ENCODE results near the gene SEMA6D. TPM values are rescaled to one million over a fixed set of nuclear protein-coding genes. Genes with fewer than 3 reads are reported as not detected.

The SEMA6D gene
- total RNA-seq, 5 donors from 2014 or later (not counting 1 experiment from before 2014, with no cell fraction given): 0.06 TPM; not detected in 4

DNA sequence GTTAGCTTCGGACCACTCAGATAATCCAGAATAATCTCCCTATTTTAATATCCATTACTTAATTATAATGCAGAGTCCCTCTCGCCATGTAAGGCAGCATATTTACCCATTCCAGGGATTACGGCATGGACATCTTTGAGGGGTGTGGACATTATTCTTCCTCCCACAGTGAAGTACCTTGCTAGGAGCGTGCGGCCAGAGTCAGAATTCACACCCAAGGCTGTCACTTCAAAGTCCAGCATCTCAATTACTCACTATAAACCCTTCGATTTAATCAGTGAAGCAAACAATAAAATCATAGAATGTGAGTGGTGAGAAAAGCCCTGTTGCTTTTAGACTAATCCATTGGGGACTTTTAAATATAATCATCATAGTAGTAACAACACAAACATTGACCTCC lies 11.6 kb downstream of the SEMA6D start:
- H3K4me1 ChIP-seq (ENCODE audit: control insufficient read depth in 1 of 2, extremely low read depth in 1 of 2, insufficient read depth in 2 of 2, low read length in 2 of 2): no peaks in the 10 kb centered on the region
- no peaks in the 10 kb centered on the region for H3K36me3 Mint-ChIP-seq
- ChIA-PET CTCF (no interaction called here), POLR2A (no interaction called here)
- peaks cover 0 to 5% of the 10 kb centered on the region in 2 donors for H3K27me3 Mint-ChIP-seq
- no peak overlapping the region for H3K27ac ChIP-seq (ENCODE audit: low read length)
- H3K4me1 Mint-ChIP-seq: no peaks in the 10 kb centered on the region
- H3K9me3 Mint-ChIP-seq: no peaks in the 10 kb centered on the region
- no peak for ATAC-seq (replicated peaks in 1 of 4)
- H3K4me3 Mint-ChIP-seq: no peak overlapping the region
- no peaks in the 10 kb centered on the region for H3K36me3 ChIP-seq (ENCODE audit: control insufficient read depth in 2 of 2, extremely low read depth in 1 of 2, insufficient read depth in 1 of 2, low read length in 1 of 2)
- no peak overlapping the region for H3K4me3 ChIP-seq (ENCODE audit: control insufficient read depth in 1 of 2, extremely low read depth in 1 of 2, low read length in 1 of 2)
- no CpG with 5 or more reads among the region's 6 CpGs for WGBS (ENCODE audit: insufficient coverage)
- no peak overlapping the region for H3K27ac Mint-ChIP-seq
- H3K27me3 ChIP-seq (replicated peaks in 1 of 2; ENCODE audit: control insufficient read depth in 2 of 2, extremely low read depth in 1 of 2, insufficient read depth in 2 of 2, low read length in 1 of 2): no peaks in the 10 kb centered on the region
- DNase-seq: no peak
- H3K9me3 ChIP-seq: no peaks in the 10 kb centered on the region

DNA sequence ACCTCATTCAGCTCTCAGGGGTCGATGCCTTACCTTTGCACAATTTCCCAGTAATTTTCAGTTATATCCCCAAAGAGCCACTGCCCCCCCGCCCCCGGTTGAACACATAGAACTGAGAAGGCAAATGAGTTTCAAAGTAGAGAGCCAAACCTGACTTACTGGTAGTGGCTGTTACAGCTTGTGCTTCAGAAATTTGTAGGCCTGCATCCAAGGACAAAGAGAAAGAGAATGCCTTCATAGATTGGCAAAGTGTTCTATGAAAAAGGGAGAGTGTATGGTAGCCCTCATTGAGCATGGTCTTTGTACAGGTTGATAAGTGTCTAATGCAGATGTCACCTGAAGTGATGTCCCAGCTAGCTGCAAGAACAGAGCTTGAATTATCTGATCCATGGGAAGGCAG lies 13.9 kb downstream of the SEMA6D start:
- H3K36me3 ChIP-seq (ENCODE audit: control insufficient read depth in 2 of 2, extremely low read depth in 1 of 2, insufficient read depth in 1 of 2, low read length in 1 of 2): no peaks in the 10 kb centered on the region
- H3K27ac ChIP-seq (ENCODE audit: low read length): no peak overlapping the region
- H3K27me3 Mint-ChIP-seq: peaks cover 0 to 1% of the 10 kb centered on the region in 2 donors
- H3K27ac Mint-ChIP-seq: no peak overlapping the region
- H3K9me3 ChIP-seq: no peaks in the 10 kb centered on the region
- no peaks in the 10 kb centered on the region for H3K36me3 Mint-ChIP-seq
- H3K4me1 Mint-ChIP-seq: no peaks in the 10 kb centered on the region
- WGBS (ENCODE audit: insufficient coverage): 94% methylated on average over 2 of the region's 3 CpGs
- ATAC-seq (replicated peaks in 1 of 4) (no peak), DNase-seq (no peak)
- no peak overlapping the region for H3K4me3 Mint-ChIP-seq
- H3K4me3 ChIP-seq (ENCODE audit: control insufficient read depth in 1 of 2, extremely low read depth in 1 of 2, low read length in 1 of 2): no peak overlapping the region
- ChIA-PET POLR2A (interaction anchor here in 1 of 2 donors (0.5 kb wide), 1 partner anchor 129 kb away, joined by 3 read pairs; no protein-coding TSS in a partner anchor), CTCF (no interaction called here)
- no peaks in the 10 kb centered on the region for H3K9me3 Mint-ChIP-seq
- H3K4me1 ChIP-seq (ENCODE audit: control insufficient read depth in 1 of 2, extremely low read depth in 1 of 2, insufficient read depth in 2 of 2, low read length in 2 of 2): no peaks in the 10 kb centered on the region
- no peaks in the 10 kb centered on the region for H3K27me3 ChIP-seq (replicated peaks in 1 of 2; ENCODE audit: control insufficient read depth in 2 of 2, extremely low read depth in 1 of 2, insufficient read depth in 2 of 2, low read length in 1 of 2)

GRCh38 chr15:47732248-47732647 lies 14.9 kb downstream of the SEMA6D start:
- H3K36me3 ChIP-seq (ENCODE audit: control insufficient read depth in 2 of 2, extremely low read depth in 1 of 2, insufficient read depth in 1 of 2, low read length in 1 of 2): no peaks in the 10 kb centered on the region
- no peaks in the 10 kb centered on the region for H3K27me3 ChIP-seq (replicated peaks in 1 of 2; ENCODE audit: control insufficient read depth in 2 of 2, extremely low read depth in 1 of 2, insufficient read depth in 2 of 2, low read length in 1 of 2)
- DNase-seq (no peak), ATAC-seq (replicated peaks in 1 of 4) (no peak)
- ChIA-PET POLR2A (no interaction called here), CTCF (no interaction called here)
- H3K27me3 Mint-ChIP-seq: no peaks in the 10 kb centered on the region
- no peak overlapping the region for H3K27ac Mint-ChIP-seq
- no peaks in the 10 kb centered on the region for H3K4me1 Mint-ChIP-seq
- no peak overlapping the region for H3K4me3 Mint-ChIP-seq
- no peaks in the 10 kb centered on the region for H3K9me3 Mint-ChIP-seq
- H3K4me3 ChIP-seq (ENCODE audit: control insufficient read depth in 1 of 2, extremely low read depth in 1 of 2, low read length in 1 of 2): no peak overlapping the region
- whole genome bisulfite sequencing (ENCODE audit: insufficient coverage): 86% methylated on average over 1 of the region's 1 CpG
- H3K27ac ChIP-seq (ENCODE audit: low read length): no peak overlapping the region
- no peaks in the 10 kb centered on the region for H3K4me1 ChIP-seq (ENCODE audit: control insufficient read depth in 1 of 2, extremely low read depth in 1 of 2, insufficient read depth in 2 of 2, low read length in 2 of 2)
- H3K36me3 Mint-ChIP-seq: no peaks in the 10 kb centered on the region
- H3K9me3 ChIP-seq: no peaks in the 10 kb centered on the region

- WGBS (ENCODE audit: insufficient coverage): 83% methylated on average over 1 of the region's 2 CpGs
- POLR2A ChIA-PET: no interaction called here
- CTCF ChIA-PET: no interaction called here
- H3K36me3 Mint-ChIP-seq: no peaks in the 10 kb centered on the region
- H3K27me3 ChIP-seq (replicated peaks in 1 of 2; ENCODE audit: control insufficient read depth in 2 of 2, extremely low read depth in 1 of 2, insufficient read depth in 2 of 2, low read length in 1 of 2): no peaks in the 10 kb centered on the region
- H3K27me3 Mint-ChIP-seq: peaks cover 0 to 1% of the 10 kb centered on the region in 2 donors
- no peak overlapping the region for H3K27ac ChIP-seq (ENCODE audit: low read length)
- ATAC-seq (replicated peaks in 1 of 4) (no peak), DNase-seq (no peak)
- H3K36me3 ChIP-seq (ENCODE audit: control insufficient read depth in 2 of 2, extremely low read depth in 1 of 2, insufficient read depth in 1 of 2, low read length in 1 of 2): no peaks in the 10 kb centered on the region
- H3K4me1 ChIP-seq (ENCODE audit: control insufficient read depth in 1 of 2, extremely low read depth in 1 of 2, insufficient read depth in 2 of 2, low read length in 2 of 2): no peaks in the 10 kb centered on the region
- no peaks in the 10 kb centered on the region for H3K9me3 ChIP-seq
- H3K4me1 Mint-ChIP-seq: no peaks in the 10 kb centered on the region
- H3K4me3 Mint-ChIP-seq: no peak overlapping the region
- peaks cover 0 to under 1% (median 0%) of the 10 kb centered on the region in 3 donors for H3K9me3 Mint-ChIP-seq
- H3K4me3 ChIP-seq (ENCODE audit: control insufficient read depth in 1 of 2, extremely low read depth in 1 of 2, low read length in 1 of 2): no peak overlapping the region
- no peak overlapping the region for H3K27ac Mint-ChIP-seq
These were observed 15.8 kb downstream of the SEMA6D start for GRCh38 chr15:47733085-47733484.

GRCh38 chr15:47736143-47736786 lies 19.0 kb downstream of the SEMA6D start:
- H3K9me3 ChIP-seq: no peaks in the 10 kb centered on the region
- Mint-ChIP-seq H3K27me3 (peaks cover 0 to 4% of the 10 kb centered on the region in 2 donors), H3K4me3 (no peak overlapping the region), H3K4me1 (no peaks in the 10 kb centered on the region), H3K27ac (no peak overlapping the region), H3K9me3 (peaks cover 0 to 3% (median 0%) of the 10 kb centered on the region in 3 donors), H3K36me3 (no peaks in the 10 kb centered on the region)
- ChIA-PET CTCF (interaction anchor here in 1 of 2 donors (0.6 kb wide), 1 partner anchor 16 kb away, joined by 4 read pairs; no protein-coding TSS in a partner anchor), POLR2A (interaction anchor here in 1 of 2 donors (0.7 kb wide), 1 partner anchor 9 kb away, joined by 3 read pairs; no protein-coding TSS in a partner anchor)
- ATAC-seq (replicated peaks in 1 of 4) (no peak), DNase-seq (no peak)
- H3K36me3 ChIP-seq (ENCODE audit: control insufficient read depth in 2 of 2, extremely low read depth in 1 of 2, insufficient read depth in 1 of 2, low read length in 1 of 2): no peaks in the 10 kb centered on the region
- no peak overlapping the region for H3K4me3 ChIP-seq (ENCODE audit: control insufficient read depth in 1 of 2, extremely low read depth in 1 of 2, low read length in 1 of 2)
- no peaks in the 10 kb centered on the region for H3K4me1 ChIP-seq (ENCODE audit: control insufficient read depth in 1 of 2, extremely low read depth in 1 of 2, insufficient read depth in 2 of 2, low read length in 2 of 2)
- WGBS (ENCODE audit: insufficient coverage): no CpG with 5 or more reads among the region's 3 CpGs
- H3K27ac ChIP-seq (ENCODE audit: low read length): no peak overlapping the region
- H3K27me3 ChIP-seq (replicated peaks in 1 of 2; ENCODE audit: control insufficient read depth in 2 of 2, extremely low read depth in 1 of 2, insufficient read depth in 2 of 2, low read length in 1 of 2): no peaks in the 10 kb centered on the region

DNA sequence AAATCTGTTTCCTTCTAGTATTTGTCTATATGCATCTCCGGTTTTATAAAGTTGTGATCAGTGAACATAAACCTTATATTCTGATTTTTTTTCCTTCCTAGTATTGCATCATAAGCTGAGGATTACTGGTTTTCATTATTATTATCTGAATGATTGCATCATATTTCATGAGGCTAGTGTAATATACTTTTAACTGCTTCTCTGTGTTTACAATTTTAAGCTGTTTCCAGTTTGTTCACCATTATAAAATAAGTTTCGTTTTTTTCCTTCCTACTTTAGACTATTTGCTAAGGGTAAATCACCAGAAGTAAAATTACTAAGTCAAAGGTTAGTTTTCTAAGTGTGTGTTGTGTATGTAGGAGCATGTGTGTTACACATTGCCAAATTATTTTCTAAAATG lies 20.2 kb downstream of the SEMA6D start:
- no peaks in the 10 kb centered on the region for H3K9me3 ChIP-seq
- Mint-ChIP-seq H3K27ac (no peak overlapping the region), H3K9me3 (peaks cover 0 to 3% (median 0%) of the 10 kb centered on the region in 3 donors), H3K4me1 (no peaks in the 10 kb centered on the region), H3K27me3 (peaks cover 0 to 4% of the 10 kb centered on the region in 2 donors), H3K4me3 (no peak overlapping the region), H3K36me3 (no peaks in the 10 kb centered on the region)
- H3K27ac ChIP-seq (ENCODE audit: low read length): no peak overlapping the region
- no peak overlapping the region for H3K4me3 ChIP-seq (ENCODE audit: control insufficient read depth in 1 of 2, extremely low read depth in 1 of 2, low read length in 1 of 2)
- ATAC-seq (replicated peaks in 1 of 4): no peak
- H3K4me1 ChIP-seq (ENCODE audit: control insufficient read depth in 1 of 2, extremely low read depth in 1 of 2, insufficient read depth in 2 of 2, low read length in 2 of 2): no peaks in the 10 kb centered on the region
- no CpG with 5 or more reads among the region's 2 CpGs for WGBS (ENCODE audit: insufficient coverage)
- DNase-seq: no peak
- POLR2A ChIA-PET: no interaction called here
- H3K27me3 ChIP-seq (replicated peaks in 1 of 2; ENCODE audit: control insufficient read depth in 2 of 2, extremely low read depth in 1 of 2, insufficient read depth in 2 of 2, low read length in 1 of 2): no peaks in the 10 kb centered on the region
- no peaks in the 10 kb centered on the region for H3K36me3 ChIP-seq (ENCODE audit: control insufficient read depth in 2 of 2, extremely low read depth in 1 of 2, insufficient read depth in 1 of 2, low read length in 1 of 2)
- CTCF ChIA-PET: no interaction called here

Measured in T-cell (primary cell).